MCF 10A (cell line): ENCODE data around the gene ZNF3. TPM values are rescaled to one million over a fixed set of nuclear protein-coding genes. Genes with fewer than 3 reads are reported as not detected.
A peak's percentile ranks its signal among the peaks of the same experiment; 100 is the strongest.

Experiments
- BruUV-seq: library from RNA; stranded (reverse); fragments of 400-500 nt; replicated peaks from 2 replicates; lab custom pipeline; 2021; lab: Mats Ljungman, UMichigan
- CTCF ChIA-PET: fragments of 300-600 bp; sonication (Branson Sonifier 250); formaldehyde crosslinking; extraction: SDS; loops from one replicate; lab custom pipeline; 2021; ENCODE audit warnings: antibody characterized with exemption, inconsistent platforms; lab: Yijun Ruan, JAX
- POLR2A ChIA-PET: fragments of 300-600, 350-650 bp; sonication (Branson Sonifier 250); formaldehyde crosslinking; extraction: SDS; loops from one replicate; lab custom pipeline; 2020; ENCODE audit warnings: antibody characterized with exemption, inconsistent platforms; lab: Yijun Ruan, JAX
- DNase-seq: peaks from one replicate; pipeline ENCODE4 v3.0.0-alpha.2; 2018; ENCODE audit not compliant: unreplicated experiment
- H3K27ac Mint-ChIP-seq: one replicate; pipeline ENCODE4 v1.8.0; 2022; ENCODE audit warnings: mild to moderate bottlenecking, low read depth, mixed read lengths; ENCODE audit not compliant: unreplicated experiment
- H3K27me3 Mint-ChIP-seq: one replicate; pipeline ENCODE4 v1.8.0; 2022; ENCODE audit warnings: mixed read lengths; ENCODE audit not compliant: insufficient read depth, unreplicated experiment
- H3K36me3 Mint-ChIP-seq: one replicate; pipeline ENCODE4 v1.8.0; 2022; ENCODE audit warnings: mild to moderate bottlenecking, moderate library complexity, mixed read lengths; ENCODE audit not compliant: insufficient read depth, unreplicated experiment
- H3K4me1 Mint-ChIP-seq: one replicate; pipeline ENCODE4 v1.8.0; 2022; ENCODE audit warnings: mixed read lengths; ENCODE audit not compliant: insufficient read depth, unreplicated experiment
- H3K4me3 Mint-ChIP-seq: one replicate; pipeline ENCODE4 v1.8.0; 2022; ENCODE audit warnings: mild to moderate bottlenecking, moderate library complexity, mixed read lengths; ENCODE audit not compliant: unreplicated experiment
- H3K9me3 Mint-ChIP-seq: one replicate; pipeline ENCODE4 v1.8.0; 2022; ENCODE audit warnings: mixed read lengths; ENCODE audit not compliant: unreplicated experiment
- intact Hi-C: fragments of 100-400 bp; cut with micrococcal nuclease; formaldehyde crosslinking; loops from 2 replicates; pipeline ENCODE4 v1.14.1; 2022
- total RNA-seq: library from RNA; stranded (reverse); gene quantifications from 2 replicates; pipeline ENCODE4 v1.2.3, GENCODE V29; 2022
- TF ChIP-seq, protein P1 (sequence below): fragments of 200-600 bp; IDR thresholded peaks from one replicate; pipeline ENCODE4 v1.8.0; 2022; ENCODE audit warnings: antibody characterized with exemption, mild to moderate bottlenecking; ENCODE audit not compliant: unreplicated experiment

The ZNF3 gene
- total RNA-seq, 1 experiment from 2014 or later = 23.7 TPM

DNA sequence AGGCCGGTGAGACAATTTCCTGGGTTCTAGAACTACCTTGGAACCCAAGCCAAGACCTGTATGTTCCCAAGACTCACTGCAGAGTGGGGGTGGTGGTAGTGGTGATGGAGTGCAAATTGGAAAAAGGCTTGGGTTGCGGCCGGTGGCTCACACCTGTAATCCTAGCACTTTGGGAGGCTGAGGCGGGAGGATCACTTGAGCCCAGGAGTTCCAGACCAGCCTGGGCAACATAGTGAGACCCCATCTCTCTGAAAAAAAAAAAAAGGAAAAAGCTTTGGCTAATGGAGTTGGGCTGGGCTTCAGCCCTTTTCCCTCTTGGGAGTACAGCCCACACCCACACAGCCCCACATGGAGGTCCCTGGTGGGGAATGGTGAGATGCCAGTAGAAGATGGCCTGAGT is 24.0 kb upstream of the ZNF3 start:
- no TSS peak for BruUV-seq
- Mint-ChIP-seq H3K4me1 (peaks cover 4% of the 10 kb centered on the region), H3K9me3 (no peaks in the 10 kb centered on the region), H3K4me3 (no peak overlapping the region), H3K27ac (no peak overlapping the region), H3K36me3 (peaks cover 51% of the 10 kb centered on the region), H3K27me3 (no peaks in the 10 kb centered on the region)
- TF ChIP-seq, protein P1, sequence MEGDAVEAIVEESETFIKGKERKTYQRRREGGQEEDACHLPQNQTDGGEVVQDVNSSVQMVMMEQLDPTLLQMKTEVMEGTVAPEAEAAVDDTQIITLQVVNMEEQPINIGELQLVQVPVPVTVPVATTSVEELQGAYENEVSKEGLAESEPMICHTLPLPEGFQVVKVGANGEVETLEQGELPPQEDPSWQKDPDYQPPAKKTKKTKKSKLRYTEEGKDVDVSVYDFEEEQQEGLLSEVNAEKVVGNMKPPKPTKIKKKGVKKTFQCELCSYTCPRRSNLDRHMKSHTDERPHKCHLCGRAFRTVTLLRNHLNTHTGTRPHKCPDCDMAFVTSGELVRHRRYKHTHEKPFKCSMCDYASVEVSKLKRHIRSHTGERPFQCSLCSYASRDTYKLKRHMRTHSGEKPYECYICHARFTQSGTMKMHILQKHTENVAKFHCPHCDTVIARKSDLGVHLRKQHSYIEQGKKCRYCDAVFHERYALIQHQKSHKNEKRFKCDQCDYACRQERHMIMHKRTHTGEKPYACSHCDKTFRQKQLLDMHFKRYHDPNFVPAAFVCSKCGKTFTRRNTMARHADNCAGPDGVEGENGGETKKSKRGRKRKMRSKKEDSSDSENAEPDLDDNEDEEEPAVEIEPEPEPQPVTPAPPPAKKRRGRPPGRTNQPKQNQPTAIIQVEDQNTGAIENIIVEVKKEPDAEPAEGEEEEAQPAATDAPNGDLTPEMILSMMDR = no peak
- ChIA-PET CTCF (interaction anchor here (0.7 to 1.0 kb wide), 2 partner anchors 21 to 980 kb away, joined by 3 to 4 read pairs; partner anchors contain the start of genes MBLAC1 and TRIM56), POLR2A (interaction anchor here (0.8 to 5.8 kb wide), 3 partner anchors 9 to 21 kb away, joined by 3 to 45 read pairs (median 3); partner anchors contain the start of genes COPS6 and MBLAC1)
- intact Hi-C loops = no loop called here
- DNase-seq = no peak

DNA sequence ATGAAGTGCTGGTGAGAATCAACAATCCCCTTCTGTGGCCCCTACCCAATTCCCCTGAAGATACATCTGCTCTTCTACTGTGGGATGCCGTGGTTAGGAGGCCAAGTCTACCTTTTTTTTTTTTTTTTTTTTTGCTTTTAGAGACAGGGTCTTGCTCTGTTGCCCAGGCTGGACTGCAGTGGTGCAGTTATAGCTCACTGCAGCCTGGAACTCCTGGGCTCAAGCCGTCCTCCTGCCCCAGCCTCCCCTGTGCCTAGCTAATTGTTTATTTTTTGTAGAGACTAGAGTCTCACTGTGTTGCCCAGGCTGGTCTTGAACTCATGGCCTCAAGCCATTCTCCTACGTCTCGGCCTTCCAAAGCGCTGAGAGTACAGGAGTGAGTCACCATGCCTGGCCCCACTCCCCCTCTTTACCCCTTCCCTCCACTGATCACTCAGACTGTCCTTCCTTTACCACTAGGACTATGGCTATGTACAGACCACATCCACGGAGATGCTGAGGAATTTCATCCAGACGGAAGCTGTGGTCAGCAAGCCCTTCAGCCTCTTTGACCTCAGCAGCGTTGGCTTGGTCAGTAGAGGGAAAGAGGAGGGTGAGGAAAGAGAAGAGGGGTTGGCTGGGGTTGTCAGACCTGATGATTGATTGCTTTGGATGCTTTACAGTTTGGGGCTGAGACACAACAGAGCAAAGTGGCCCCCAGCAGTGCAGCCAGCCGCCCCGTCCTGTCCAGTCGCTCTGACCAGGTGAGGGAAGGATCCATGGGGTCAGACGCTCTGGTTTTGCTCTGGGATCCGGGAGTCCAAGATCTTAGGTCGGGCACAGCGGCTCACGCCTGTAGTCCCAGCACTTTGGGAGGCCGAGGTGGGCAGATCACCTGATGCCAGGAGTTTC is 21.7 kb upstream of the ZNF3 start:
- TF ChIP-seq, protein P1 = no peak
- H3K9me3 Mint-ChIP-seq = no peaks in the 10 kb centered on the region
- CTCF ChIA-PET = interaction anchor here (0.7 to 3.0 kb wide), 3 partner anchors 27 to 115 kb away, joined by 3 to 16 read pairs (median 4); no protein-coding TSS in a partner anchor
- H3K4me1 Mint-ChIP-seq = peaks cover 22% of the 10 kb centered on the region
- H3K27me3 Mint-ChIP-seq = no peaks in the 10 kb centered on the region
- DNase-seq = no peak
- intact Hi-C loops = no loop called here
- H3K36me3 Mint-ChIP-seq = peaks cover 67% of the 10 kb centered on the region
- peak overlapping the region; percentile 39 for H3K27ac Mint-ChIP-seq
- POLR2A ChIA-PET = interaction anchor here (3.4 to 5.8 kb wide), 3 partner anchors 11 to 21 kb away, joined by 45 to 92 read pairs (median 47); partner anchors contain the start of genes COPS6 and MBLAC1
- BruUV-seq = TSS peak; percentile 32
- peak overlapping the region; percentile 98 for H3K4me3 Mint-ChIP-seq

DNA sequence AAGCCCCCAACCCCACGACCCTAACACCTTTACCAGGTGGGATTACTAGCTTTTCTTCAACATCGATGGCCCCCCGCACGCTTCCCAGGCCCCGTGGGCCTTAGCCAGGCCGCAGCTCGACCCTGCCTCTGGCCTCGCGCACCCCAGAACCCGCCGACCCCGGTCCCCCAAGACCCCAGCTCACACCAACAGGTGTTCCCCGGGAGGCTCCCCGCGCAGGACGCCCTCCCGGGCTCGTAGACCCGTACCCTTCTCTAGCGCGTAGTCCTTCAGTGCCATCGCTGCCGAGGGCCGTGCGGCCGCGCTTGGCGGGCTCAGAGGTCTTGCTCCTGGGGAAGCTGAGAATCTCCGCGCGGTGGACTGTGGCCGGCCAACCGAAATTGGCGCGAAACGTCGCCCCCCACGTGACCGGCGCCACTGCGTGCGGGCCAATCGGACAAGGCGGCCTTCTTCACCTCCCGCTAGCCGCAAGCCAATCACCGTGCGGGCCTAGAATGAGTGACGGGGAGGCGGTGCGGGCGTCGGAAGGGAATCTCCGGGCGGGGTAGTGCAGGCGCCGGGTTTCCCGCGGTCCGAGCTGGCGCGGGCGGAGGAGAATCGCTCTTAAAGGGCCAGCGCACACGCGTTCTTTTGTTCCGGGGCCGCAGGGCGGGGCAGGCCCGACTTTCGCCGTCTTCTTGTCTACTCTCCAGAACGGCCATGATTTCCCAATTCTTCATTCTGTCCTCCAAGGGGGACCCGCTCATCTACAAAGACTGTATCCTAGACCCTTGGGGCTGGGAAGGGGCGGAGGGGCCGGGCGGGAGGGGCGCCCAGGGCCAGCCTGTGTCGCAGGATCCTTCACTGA is 19.7 kb upstream of the ZNF3 start, which contains the start of the genes AP4M1 and MCM7:
Gene AP4M1, plus strand, starts transcription at position 628 of the 847 bp plus-strand sequence. Its CDS starts 72 bp downstream, at position 700.
Gene MCM7, minus strand, starts transcription at position 382 of the 847 bp plus-strand sequence. Its CDS starts 103 bp downstream, at position 279.
- TF ChIP-seq, protein P1 = no peak
- CTCF ChIA-PET = interaction anchor here (0.5 to 3.0 kb wide), 6 partner anchors 16 to 958 kb away, joined by 3 to 16 read pairs (median 3); no protein-coding TSS in a partner anchor
- H3K4me1 Mint-ChIP-seq = peaks cover 32% of the 10 kb centered on the region
- peak within 1 kb of the TSS; percentile 99 for H3K27ac Mint-ChIP-seq
- peak within 1 kb of the TSS; percentile 98 for H3K4me3 Mint-ChIP-seq
- H3K36me3 Mint-ChIP-seq = peaks cover 75% of the 10 kb centered on the region
- no TSS peak for BruUV-seq
- H3K9me3 Mint-ChIP-seq = no peaks in the 10 kb centered on the region
- intact Hi-C loops = loop anchor here (1.0 to 2.0 kb wide), 2 partner anchors 18 to 20 kb away; partner anchors contain the start of genes CNPY4, TAF6 and ZNF3
- no peaks in the 10 kb centered on the region for H3K27me3 Mint-ChIP-seq
- POLR2A ChIA-PET = interaction anchor here (0.5 to 5.8 kb wide), 28 partner anchors 12 to 1526 kb away, joined by 3 to 92 read pairs (median 6); partner anchors contain the start of genes CNPY4, COPS6, LAMTOR4 and MBLAC1
- peak; percentile 99 for DNase-seq
